Endothelial cell (in vitro differentiated cells): Measurements from ENCODE around the gene FGGY. TPM values are rescaled to one million over a fixed set of nuclear protein-coding genes. Genes with fewer than 3 reads are reported as not detected.

Source experiments
- DNase-seq: peaks from one replicate; pipeline ENCODE4 v3.0.0; 2021; ENCODE audit warnings: low spot score
- H3K27ac Mint-ChIP-seq: one replicate; pipeline ENCODE4 v1.8.0; 2021; ENCODE audit warnings: mixed read lengths, inconsistent platforms; ENCODE audit not compliant: unreplicated experiment
- H3K27me3 Mint-ChIP-seq: one replicate; pipeline ENCODE4 v1.8.0; 2021; ENCODE audit warnings: mild to moderate bottlenecking, moderate library complexity, mixed read lengths, inconsistent platforms; ENCODE audit not compliant: unreplicated experiment
- H3K36me3 Mint-ChIP-seq: one replicate; pipeline ENCODE4 v1.8.0; 2021; ENCODE audit warnings: mild to moderate bottlenecking, low read depth, mixed read lengths, inconsistent platforms; ENCODE audit not compliant: unreplicated experiment
- H3K4me1 Mint-ChIP-seq: one replicate; pipeline ENCODE4 v1.8.0; 2021; ENCODE audit warnings: mild to moderate bottlenecking, mixed read lengths, inconsistent platforms; ENCODE audit not compliant: unreplicated experiment
- H3K4me3 Mint-ChIP-seq: one replicate; pipeline ENCODE4 v1.8.0; 2021; ENCODE audit warnings: mild to moderate bottlenecking, mixed read lengths, inconsistent platforms; ENCODE audit not compliant: unreplicated experiment
- H3K9me3 Mint-ChIP-seq: one replicate; pipeline ENCODE4 v1.8.0; 2021; ENCODE audit warnings: mixed read lengths, inconsistent platforms; ENCODE audit not compliant: unreplicated experiment
- total RNA-seq: library from RNA; stranded (reverse); fragmentation: NEBNext Ultra II Directional; extraction: Animal tissue kit (Norgen Biotek cat#: 25700); gene quantifications from one replicate; pipeline ENCODE4 v1.2.1, GENCODE V29; 2021; ENCODE audit not compliant: unreplicated experiment
- TF ChIP-seq, protein P1 (sequence below): fragments of 200-600 bp; sonication (generic); IDR thresholded peaks from one replicate; pipeline ENCODE4 v1.5.0; 2021; ENCODE audit warnings: antibody characterized with exemption; ENCODE audit not compliant: unreplicated experiment

The FGGY gene
- total RNA-seq, 1 donor from 2014 or later: 41.2 TPM

DNA sequence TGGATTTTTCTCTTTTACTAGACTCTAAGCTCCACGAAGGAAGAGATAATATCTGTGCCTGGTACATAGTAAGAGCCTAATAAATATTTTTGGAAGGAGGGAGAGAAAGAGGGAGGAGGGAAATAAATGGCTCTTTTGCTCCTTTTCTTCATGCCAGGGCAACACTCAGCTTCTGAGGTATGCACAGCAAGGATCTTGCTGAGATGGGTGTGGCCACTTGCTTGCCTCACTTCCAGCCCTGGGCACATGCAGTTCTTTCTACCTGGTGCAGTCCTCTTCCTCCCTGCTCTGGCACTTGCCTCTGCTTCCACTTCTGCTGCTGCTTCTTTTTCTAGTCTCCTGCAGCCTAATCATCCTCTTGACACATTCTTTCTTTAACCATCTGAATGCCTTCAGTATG lies 148.1 kb downstream of the FGGY start:
- TF ChIP-seq, protein P1, sequence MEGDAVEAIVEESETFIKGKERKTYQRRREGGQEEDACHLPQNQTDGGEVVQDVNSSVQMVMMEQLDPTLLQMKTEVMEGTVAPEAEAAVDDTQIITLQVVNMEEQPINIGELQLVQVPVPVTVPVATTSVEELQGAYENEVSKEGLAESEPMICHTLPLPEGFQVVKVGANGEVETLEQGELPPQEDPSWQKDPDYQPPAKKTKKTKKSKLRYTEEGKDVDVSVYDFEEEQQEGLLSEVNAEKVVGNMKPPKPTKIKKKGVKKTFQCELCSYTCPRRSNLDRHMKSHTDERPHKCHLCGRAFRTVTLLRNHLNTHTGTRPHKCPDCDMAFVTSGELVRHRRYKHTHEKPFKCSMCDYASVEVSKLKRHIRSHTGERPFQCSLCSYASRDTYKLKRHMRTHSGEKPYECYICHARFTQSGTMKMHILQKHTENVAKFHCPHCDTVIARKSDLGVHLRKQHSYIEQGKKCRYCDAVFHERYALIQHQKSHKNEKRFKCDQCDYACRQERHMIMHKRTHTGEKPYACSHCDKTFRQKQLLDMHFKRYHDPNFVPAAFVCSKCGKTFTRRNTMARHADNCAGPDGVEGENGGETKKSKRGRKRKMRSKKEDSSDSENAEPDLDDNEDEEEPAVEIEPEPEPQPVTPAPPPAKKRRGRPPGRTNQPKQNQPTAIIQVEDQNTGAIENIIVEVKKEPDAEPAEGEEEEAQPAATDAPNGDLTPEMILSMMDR: no peak
- H3K4me1 Mint-ChIP-seq: peaks cover 18% of the 10 kb centered on the region
- no peak overlapping the region for H3K27ac Mint-ChIP-seq

DNA sequence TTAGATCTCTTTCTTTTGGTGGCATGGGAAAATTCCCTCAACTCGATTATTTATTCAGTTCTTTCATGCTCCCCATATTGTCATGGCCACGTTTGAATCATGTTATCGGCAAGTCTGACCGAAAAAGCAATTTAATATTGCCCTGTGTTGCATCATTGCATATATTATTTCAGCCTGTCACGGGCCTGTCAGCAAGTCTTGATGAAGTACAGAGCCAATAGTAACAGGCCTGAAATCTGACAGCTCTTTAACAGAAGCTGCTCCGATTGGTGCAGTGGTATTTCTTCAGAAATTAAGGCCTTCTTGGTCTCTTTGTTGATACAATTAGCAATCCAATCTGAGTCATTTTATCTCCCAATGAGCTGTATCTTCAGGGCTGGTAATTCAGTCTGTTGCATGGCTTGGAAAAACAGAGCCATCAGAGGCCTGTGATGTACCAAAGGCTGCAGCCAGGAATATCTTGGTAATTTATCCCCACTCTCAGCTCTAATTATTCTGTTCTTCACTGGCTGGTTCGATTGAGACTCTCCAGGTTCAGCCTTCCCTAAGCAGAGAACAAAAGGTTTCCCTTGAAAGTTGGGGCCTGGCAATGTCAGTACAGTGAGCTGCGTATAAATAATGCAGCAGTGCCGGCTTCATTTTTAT lies 149.5 kb downstream of the FGGY start:
- Mint-ChIP-seq H3K36me3 (peaks cover 11% of the 10 kb centered on the region), H3K4me3 (no peak overlapping the region), H3K27ac (no peak overlapping the region), H3K27me3 (peaks cover 3% of the 10 kb centered on the region), H3K9me3 (no peaks in the 10 kb centered on the region), H3K4me1 (peaks cover 17% of the 10 kb centered on the region)
- DNase-seq: no peak
- TF ChIP-seq, protein P1: no peak

More for the DNA sequence above, 148.1 kb downstream of the FGGY start:
- Mint-ChIP-seq H3K36me3 (peaks cover 11% of the 10 kb centered on the region), H3K27me3 (peaks cover 3% of the 10 kb centered on the region), H3K9me3 (no peaks in the 10 kb centered on the region), H3K4me3 (no peak overlapping the region)
- no peak for DNase-seq

DNA sequence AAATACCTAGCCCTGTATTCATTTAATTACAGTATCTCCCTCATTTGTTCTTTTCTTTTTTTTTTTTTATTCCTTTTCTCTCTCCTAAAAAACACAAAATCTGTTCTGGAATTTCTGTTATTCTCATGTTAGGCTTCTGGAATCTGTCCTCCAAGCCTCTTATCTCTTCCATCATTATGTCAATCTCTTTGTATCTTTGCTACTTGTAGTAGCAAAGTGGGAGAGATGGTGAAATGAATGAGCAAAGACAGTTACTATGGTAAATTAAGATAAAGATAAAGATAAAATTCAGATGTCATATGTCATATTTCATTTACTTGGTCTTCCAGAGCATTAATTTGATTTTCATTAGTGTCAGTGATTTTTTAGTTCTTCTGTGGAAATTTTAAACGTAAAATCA lies 155.1 kb downstream of the FGGY start:
- no peak overlapping the region for H3K4me3 Mint-ChIP-seq
- peaks cover 6% of the 10 kb centered on the region for H3K36me3 Mint-ChIP-seq
- no peak for DNase-seq
- H3K27ac Mint-ChIP-seq: no peak overlapping the region
- no peaks in the 10 kb centered on the region for H3K9me3 Mint-ChIP-seq
- peaks cover 8% of the 10 kb centered on the region for H3K4me1 Mint-ChIP-seq
- TF ChIP-seq, protein P1: no peak
- H3K27me3 Mint-ChIP-seq: peaks cover 3% of the 10 kb centered on the region

DNA sequence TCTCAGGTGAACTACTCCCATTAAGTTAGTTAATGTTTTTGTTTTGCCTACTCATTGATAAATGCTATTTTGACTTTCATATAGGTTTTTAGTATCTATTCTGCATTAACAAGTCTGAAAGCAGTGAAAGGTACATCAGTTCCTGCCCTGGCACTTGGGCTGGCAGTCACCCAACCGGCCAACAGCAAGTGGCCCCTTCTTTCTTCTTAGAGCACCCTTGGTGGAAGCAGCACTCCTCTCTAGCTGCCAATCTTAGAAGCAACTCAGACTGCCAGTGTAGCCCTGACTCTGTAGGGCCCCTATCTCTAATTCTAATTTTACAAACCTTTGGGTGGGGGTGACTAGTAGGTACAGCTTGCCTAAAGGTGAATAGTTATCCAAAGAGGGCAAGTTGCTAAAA lies 155.7 kb downstream of the FGGY start:
- H3K36me3 Mint-ChIP-seq: peaks cover 11% of the 10 kb centered on the region
- H3K27me3 Mint-ChIP-seq: peaks cover 3% of the 10 kb centered on the region
- no peaks in the 10 kb centered on the region for H3K9me3 Mint-ChIP-seq
- TF ChIP-seq, protein P1: no peak
- no peak overlapping the region for H3K4me3 Mint-ChIP-seq
- no peak overlapping the region for H3K27ac Mint-ChIP-seq
- peaks cover 8% of the 10 kb centered on the region for H3K4me1 Mint-ChIP-seq
- no peak for DNase-seq

DNA sequence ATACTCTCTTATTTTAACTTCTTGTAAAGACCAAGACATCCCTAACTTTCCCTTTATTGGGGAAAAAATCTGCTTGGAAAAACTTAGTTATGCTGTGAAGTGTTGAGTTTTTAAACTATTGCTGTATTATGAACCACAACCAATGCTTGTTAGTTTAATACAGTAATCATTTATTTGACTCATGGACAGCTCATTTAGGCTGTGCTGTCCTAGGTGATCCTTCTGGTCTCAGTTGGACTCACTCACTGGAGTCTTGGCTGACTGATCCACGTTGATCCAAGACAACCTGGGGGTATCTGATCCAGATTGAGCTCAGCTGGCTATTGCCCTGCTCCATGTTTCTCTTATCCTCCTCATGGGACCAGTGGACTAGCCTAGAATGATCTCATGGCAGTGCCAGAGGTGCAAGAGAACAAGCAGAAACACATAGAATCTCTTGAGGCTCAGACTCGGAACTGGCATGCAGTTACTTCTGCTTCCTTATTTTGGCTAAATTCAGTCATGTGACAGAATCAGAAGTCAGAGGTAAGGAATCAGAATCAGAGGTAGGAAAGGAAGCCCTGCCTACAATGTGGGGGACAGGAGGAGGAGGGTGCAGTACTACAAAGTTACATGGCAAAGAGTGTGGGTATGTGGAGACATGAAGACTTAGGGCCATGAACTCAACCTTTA lies 156.5 kb downstream of the FGGY start:
- Mint-ChIP-seq H3K4me1 (peaks cover 8% of the 10 kb centered on the region), H3K4me3 (no peak overlapping the region)

More for the DNA sequence above, 156.5 kb downstream of the FGGY start:
- DNase-seq: no peak
- Mint-ChIP-seq H3K27me3 (no peaks in the 10 kb centered on the region), H3K9me3 (no peaks in the 10 kb centered on the region), H3K36me3 (peaks cover 11% of the 10 kb centered on the region), H3K27ac (no peak overlapping the region)
- TF ChIP-seq, protein P1: no peak
